Stimulated activated CD4-positive, alpha-beta T cell treated with anti-CD3 and anti-CD28 coated beads, Interleukin-4, amount 100 ng/mL, for 4 hours (primary cell): ENCODE results near the gene LPCAT3.
A peak's percentile ranks its signal among the peaks of the same experiment; 100 is the strongest.

Experiments used
- DNase-seq, 2 experiments: peaks; one replicate each; pipeline ENCODE4 v3.0.0-alpha.2; 2020

The LPCAT3 gene

DNA sequence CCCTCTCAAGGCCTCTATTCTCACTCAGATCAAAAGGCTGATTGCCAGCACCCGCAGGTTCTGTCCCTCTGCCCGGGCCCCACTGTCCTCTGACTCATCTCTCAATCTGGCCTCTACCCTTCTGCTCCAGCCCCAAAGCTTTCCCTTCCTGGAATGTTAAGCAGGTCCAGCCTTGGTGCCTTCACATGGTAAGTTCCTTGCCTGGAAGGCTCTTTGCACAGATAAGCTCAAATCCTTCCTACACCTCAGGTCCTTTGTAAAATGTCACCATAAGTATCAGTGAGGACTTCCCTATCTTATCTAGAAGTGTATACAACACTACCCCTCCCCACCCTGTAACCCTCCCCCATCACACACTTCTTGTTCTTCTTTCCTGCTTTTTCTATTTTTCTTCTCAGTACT is 22.2 kb downstream of the LPCAT3 start:
- DNase-seq = no peak

DNA sequence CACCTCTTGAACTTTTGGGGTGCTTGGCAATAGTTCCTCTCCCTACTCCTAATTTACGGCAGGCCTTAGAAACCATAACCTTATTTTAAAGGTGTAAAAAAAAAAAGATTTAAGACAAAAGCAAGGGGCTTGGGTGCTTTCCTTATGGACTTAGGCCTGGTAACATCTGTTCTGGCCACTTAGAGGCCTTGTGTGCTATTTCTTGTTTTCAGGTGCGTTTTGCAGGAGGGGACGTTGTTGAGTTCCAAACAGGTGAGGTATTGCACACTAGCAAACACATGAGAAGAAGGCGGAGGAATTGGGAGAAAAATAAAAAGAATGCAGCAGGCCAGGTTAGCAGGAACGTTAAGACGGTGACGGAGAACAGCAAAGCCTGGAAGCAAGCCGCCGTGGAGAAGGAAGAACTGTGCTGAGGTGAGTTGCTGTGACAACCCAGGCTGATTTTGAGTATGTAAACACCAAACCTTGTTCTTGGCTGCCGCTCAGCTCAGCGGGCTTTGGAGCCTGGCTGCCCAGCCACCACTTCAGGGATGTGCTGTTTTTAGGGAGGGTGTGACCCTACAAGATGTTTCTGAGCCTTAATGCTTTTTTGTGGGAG is 30.2 kb downstream of the LPCAT3 start:
- no peak for DNase-seq

GRCh38 chr12:6982532-6982931 is 35.7 kb downstream of the LPCAT3 start:
- no peak for DNase-seq

- no peak for DNase-seq
Observed at GRCh38 chr12:6981152-6982052, 36.9 kb downstream of the LPCAT3 start.

- DNase-seq = no peak
Observed at GRCh38 chr12:6980740-6981139, 37.5 kb downstream of the LPCAT3 start.

GRCh38 chr12:6980075-6980474 is 38.2 kb downstream of the LPCAT3 start:
- no peak for DNase-seq

DNA sequence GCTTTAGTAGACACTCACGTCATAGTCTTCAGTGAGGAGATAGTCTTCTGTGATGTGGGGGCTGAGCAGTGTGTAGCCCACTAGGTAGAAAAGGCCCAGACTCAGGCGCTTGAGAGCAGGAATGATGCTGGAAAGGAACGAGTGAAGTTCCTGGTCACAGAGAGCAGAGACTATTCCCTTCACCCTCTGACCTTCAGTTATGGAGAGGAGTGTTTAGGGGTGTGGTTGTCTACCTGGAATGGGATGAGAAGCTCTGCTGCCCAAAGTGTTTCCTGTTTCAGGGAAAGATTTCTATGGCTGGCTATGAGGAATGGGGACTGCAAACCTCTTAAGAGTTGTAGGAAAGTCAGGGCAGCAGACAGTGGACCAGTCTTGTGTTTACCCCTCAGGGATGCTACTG is 38.8 kb downstream of the LPCAT3 start:
- DNase-seq = no peak

GRCh38 chr12:6979021-6979420 is 39.3 kb downstream of the LPCAT3 start:
- DNase-seq = no peak

DNA sequence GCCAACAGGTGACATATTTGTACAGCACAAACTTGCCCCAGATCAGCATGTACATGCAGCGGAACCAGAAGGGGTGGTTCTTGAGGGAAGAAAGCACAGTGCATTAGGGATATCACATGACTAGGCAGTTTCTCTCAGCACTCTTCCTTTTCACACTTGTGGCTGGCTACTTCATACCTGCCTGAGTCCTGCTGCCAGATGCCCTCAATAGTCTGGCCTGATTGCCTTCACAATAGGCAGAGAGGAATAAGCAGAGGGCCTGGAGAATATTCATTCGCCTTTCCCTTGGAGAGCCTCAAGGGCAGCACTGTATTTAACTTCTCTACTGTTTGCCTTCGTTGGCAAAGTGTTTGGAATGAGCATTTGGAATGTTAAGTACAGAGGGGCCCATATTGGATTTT is 39.7 kb downstream of the LPCAT3 start:
- no peak for DNase-seq

DNA sequence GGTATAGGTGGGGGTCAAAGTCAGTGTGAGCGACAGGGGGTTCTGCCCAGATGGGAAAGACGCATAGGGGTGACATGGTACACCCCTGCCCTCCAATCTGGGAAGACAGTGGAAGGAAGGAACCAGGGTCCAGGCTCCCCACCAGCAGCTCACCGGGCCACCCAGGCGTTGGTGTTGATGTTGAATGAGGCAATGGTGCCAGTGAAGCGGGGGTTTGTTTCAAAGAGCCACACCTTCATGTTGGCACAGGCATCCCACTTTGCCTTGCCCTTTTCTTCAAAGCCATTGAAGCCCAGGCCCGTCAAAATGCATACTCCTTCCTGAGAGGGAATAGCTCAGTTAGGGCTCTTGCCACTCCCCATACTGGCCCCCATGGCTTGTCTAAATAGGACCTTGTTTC is 40.1 kb downstream of the LPCAT3 start:
- DNase-seq = no peak

DNA sequence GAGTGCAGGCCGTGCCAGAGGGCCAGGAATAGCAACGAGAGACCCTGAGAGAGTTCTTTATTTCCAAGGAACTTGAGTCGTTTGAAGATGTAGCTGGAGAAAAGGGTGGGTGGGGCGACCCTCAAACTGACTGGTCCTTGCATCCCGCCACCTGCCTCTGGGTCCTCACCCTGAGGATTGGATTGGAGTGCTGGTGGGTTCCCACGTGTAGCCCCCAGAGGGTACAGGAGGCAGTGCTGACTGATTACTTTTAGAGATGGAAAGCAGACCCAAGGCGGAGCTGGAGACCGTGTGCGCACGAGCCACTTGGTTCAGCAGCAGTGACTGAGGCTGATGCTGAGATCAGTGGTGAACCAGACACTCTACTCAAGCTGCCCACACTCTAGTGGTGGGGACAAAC is 40.6 kb downstream of the LPCAT3 start:
- no peak for DNase-seq

DNA sequence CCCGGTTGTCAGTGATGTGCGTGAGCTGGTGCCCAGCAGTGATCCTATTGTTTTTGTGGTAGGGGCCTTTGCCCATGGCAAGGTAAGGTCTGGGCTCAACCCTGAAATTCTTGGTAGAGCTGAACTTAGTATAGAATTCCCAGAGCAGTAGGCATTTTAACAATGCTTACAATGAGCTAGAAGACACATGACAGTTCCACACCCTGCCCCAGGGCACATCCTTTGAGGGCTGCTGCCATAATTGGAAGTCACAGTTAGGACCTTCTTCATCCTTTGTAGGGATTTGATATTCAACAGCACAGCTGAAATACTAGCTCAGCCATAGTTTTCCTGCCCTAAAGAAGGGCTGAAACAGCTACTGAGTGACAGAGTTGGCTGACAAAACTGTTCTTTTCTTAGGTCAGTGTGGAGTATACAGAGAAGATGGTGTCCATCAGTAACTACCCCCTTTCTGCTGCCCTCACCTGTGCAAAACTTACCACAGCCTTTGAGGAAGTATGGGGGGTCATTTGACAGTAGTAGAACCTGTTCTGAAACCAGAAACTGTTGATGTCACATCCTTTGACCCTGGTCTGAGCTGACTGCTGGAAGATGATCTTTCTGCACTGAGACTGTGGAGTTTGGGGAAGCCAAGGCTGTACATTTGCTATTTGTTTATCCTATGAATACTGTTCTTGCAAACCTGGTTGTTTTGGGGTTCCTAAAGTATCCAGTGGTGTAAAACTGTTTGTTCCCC is 42.8 kb downstream of the LPCAT3 start:
- DNase-seq = no peak

DNA sequence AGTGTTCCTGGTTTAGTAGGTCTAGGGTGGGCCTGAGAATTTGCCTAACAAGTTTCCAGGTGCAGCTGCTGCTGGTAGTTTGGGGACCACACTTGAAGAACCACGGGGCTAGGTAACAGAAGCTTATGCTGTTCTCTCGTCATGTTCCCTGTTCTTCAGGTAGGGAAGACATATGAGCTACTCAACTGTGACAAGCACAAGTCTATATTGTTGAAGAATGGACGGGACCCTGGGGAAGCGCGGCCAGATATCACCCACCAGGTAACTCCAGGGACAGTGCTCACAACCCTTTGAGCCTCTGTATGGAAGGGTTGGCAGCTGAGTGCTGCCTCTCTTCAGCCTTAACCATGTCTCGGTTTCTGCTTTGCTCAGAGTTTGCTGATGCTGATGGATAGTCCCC is 44.1 kb downstream of the LPCAT3 start:
- no peak for DNase-seq

GRCh38 chr12:6970096-6970527 is 48.2 kb downstream of the LPCAT3 start:
- no peak for DNase-seq

- no peak for DNase-seq
Observed at GRCh38 chr12:6968426-6968825, 49.9 kb downstream of the LPCAT3 start.

- DNase-seq = no peak
Observed at GRCh38 chr12:6967651-6968100, 50.6 kb downstream of the LPCAT3 start.

GRCh38 chr12:6966351-6966750 is 51.9 kb downstream of the LPCAT3 start:
- DNase-seq = no peak

DNA sequence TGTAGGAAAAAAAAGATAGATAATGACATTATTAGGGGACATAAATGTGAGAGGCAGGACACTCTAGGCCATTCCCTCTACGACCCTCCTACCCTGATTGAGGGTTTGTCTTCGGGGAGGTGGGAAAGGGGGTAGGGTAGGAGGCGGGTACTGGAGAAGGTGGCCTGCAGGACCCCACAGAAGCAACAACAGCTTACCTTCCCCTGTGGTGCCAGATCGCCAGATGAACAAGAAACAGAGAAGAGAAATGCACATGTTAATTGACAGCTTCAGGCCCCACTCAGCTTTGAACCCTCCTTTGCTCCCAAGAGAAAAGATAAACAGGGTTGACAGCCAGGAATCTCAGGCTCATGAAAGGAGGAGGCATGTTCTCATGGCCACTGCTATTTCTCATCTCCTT is 52.6 kb downstream of the LPCAT3 start:
- no peak for DNase-seq

DNA sequence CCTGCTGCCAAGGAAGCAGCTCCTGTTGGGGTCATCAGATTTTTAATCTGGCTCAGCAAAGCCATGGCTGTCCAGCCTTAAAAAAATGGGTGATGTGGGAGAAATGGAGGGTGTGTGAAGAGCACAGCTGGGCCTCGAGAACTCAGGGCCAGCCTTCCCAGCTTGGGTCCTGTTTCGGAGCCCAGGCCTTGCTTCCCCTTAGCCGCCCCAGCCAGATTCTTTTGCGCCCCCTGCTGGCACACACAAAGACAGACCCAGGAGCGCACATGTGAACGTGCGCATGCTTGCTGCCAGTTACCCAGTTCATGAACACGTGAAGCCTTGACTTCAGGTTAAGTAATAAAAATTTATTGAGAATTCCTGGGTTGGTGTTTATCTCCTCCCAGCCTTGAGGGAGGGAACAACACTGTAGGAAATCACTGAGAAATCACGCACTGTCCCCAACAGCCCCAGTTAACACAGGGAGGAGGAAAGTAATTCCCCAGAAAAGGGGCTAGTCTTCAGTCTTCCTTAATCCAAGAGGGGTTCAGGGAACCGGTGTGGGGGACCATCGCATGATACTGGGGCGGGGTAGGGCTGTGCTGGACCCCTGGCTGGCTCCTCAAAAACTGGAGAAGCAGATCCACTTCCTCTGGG is 53.1 kb downstream of the LPCAT3 start:
- peak; percentile 86 to 88 for DNase-seq

DNA sequence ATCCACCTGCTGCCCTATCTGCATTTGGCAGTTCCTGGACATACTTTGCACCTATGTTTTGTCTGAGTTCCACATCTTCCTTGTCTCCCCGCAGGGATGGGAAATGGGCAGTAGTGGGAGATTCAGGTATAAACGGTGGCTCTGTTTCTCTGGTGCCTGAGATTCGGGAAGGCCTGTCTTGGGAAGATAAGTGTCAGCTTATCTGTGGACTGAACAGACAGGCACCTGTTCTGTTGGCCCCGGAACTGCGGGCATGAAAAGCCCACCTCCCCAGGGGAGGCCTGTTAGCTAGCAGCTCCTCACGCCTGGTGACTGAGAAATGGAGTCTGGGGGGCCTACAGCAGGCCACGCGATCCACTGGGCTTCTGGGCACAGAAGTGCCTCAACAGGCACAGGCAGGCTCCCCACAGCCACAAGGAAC is 53.7 kb downstream of the LPCAT3 start:
- no peak for DNase-seq

- no peak for DNase-seq
Observed at GRCh38 chr12:6963791-6964413, 54.4 kb downstream of the LPCAT3 start.

DNA sequence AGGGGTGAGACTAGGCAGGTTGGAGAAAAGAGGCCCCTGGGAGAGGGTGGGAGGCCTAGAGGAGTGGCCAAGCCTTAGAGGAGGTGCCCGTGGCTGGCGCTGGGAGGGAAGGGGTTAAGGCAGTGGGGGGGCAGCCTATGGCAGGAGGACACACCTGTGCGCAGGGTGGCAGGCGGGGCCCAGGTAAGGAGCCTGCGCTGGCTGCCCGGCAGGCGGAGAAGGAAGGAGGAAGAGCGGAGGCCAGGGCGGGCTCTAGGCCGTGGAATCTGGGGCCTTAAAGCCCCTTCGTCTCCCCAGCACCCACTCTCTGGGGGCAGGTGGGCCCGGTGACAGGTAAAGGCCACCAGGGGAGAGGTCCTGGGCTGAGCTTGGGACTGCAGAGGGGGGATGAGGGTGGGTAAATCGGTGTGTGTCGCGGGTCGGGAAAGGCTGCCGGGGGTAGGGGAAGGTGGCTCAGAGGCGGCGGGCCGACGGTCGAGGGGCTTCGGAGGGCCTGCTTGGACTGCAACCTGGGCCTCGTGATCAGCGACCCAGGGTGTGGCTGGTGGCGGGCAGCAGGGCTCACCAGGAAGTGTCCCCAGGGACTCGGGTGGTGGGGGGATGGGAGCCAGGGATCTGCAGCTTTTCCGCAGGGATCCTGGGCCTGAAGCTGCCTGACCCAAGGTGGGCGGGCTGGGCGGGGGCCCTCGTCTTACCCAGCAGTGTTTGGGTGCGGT is 55.1 kb downstream of the LPCAT3 start:
- no peak for DNase-seq
